ENCODE measurements around the gene KCNK3. TPM values are rescaled to one million over a fixed set of nuclear protein-coding genes. Genes with fewer than 3 reads are reported as not detected.

Gene KCNK3
- total and polyA plus RNA-seq, 2 donors (not counting 3 experiments of a cell fraction or from before 2014, with no cell fraction given): not detected

GRCh38 chr2:26710145-26710544, 17.6 kb downstream of the KCNK3 start:
- FAIRE-seq: no peak
- Histone ChIP-seq H3K9me3 (replicated peaks; ENCODE audit: control insufficient read depth, insufficient read depth, low read length) (no peaks in the 10 kb centered on the region), H3K4me1 (ENCODE audit: control insufficient read depth, extremely low read depth, insufficient read depth, low read length) (no peaks in the 10 kb centered on the region), H3K36me3 (ENCODE audit: control insufficient read depth in 2 of 2, extremely low read depth in 1 of 2, insufficient read depth in 2 of 2, low read length in 2 of 2) (no peaks in the 10 kb centered on the region), H3K27me3 (ENCODE audit: control insufficient read depth in 2 of 2, insufficient read depth in 2 of 2, low read length in 2 of 2) (peaks cover 0 to 3% of the 10 kb centered on the region in 2 experiments), H3K4me2 (ENCODE audit: insufficient read depth, low read length) (no peak overlapping the region), H3K9ac (replicated peaks; ENCODE audit: extremely low read depth, insufficient read depth, low read length) (no peak overlapping the region), H2AFZ (ENCODE audit: low read depth, low read length) (no peak overlapping the region), H3K4me3 (replicated peaks in 1 of 3; ENCODE audit: insufficient read depth in 1 of 3, low read depth in 1 of 3, low read length in 3 of 3) (no peak overlapping the region), H3K79me2 (ENCODE audit: control insufficient read depth, insufficient read depth, low read length) (no peaks in the 10 kb centered on the region), H3K9me1 (replicated peaks; ENCODE audit: control insufficient read depth, extremely low read depth, insufficient read depth, low read length) (no peaks in the 10 kb centered on the region), H3K27ac (ENCODE audit: insufficient read depth, low read depth, low read length) (no peak overlapping the region), H4K20me1 (replicated peaks; ENCODE audit: control insufficient read depth, extremely low read depth, insufficient read depth, low read length) (no peaks in the 10 kb centered on the region)
- TF ChIP-seq GATA2 (IDR thresholded peaks at IDR 0.05; ENCODE audit: insufficient read depth, insufficient read length, low read depth, low read length) (no peak), FOS (IDR thresholded peaks at IDR 0.05; ENCODE audit: borderline replicate concordance, insufficient read depth, low read length) (no peak), POLR2A (IDR thresholded peaks at IDR 0.05; ENCODE audit: low read depth, low read length) (no peak), CTCF (IDR thresholded peaks at IDR 0.05; ENCODE audit: extremely low read depth in 1 of 2, insufficient read depth in 1 of 2, low read depth in 1 of 2, low read length in 2 of 2) (no peak), EZH2 (IDR thresholded peaks at IDR 0.05; ENCODE audit: borderline replicate concordance, low read depth, low read length, severe bottlenecking) (no peak), JUN (IDR thresholded peaks at IDR 0.05; ENCODE audit: borderline replicate concordance, insufficient read depth, insufficient read length, low read depth) (no peak), POLR2AphosphoS5 (IDR thresholded peaks at IDR 0.05; ENCODE audit: insufficient read depth, low read depth, low read length) (no peak)
- POLR2A ChIA-PET: no interaction called here
- CTCF ChIA-PET: interaction anchor here (0.8 to 2.0 kb wide), 2 partner anchors 10 to 104 kb away, joined by 3 to 8 read pairs; no protein-coding TSS in a partner anchor
- intact Hi-C loops (cut with micrococcal nuclease): no loop called here
- DNase-seq (ENCODE audit: low read depth, low spot score): no peak
- dilution Hi-C loops (cut with MboI; ENCODE audit: extremely low pct_ligation_motif_present, low sequenced_read_pairs): no loop called here
- no TSS peak for BruUV-seq (replicated peaks)

All from endothelial cell of umbilical vein (primary cell).